T1000 (cell line): ENCODE data around the gene AP2S1.
"Not testable (repeated sequence)": the region's sequence is repeated elsewhere in the genome, so short reads cannot be mapped to it uniquely, and the experiment has no call there.

Experiments used
- DNase-seq: peaks from one replicate; lab custom pipeline; 2025; ENCODE audit warnings: mixed read lengths; lab: John Stamatoyannopoulos, UW

Gene AP2S1

DNA sequence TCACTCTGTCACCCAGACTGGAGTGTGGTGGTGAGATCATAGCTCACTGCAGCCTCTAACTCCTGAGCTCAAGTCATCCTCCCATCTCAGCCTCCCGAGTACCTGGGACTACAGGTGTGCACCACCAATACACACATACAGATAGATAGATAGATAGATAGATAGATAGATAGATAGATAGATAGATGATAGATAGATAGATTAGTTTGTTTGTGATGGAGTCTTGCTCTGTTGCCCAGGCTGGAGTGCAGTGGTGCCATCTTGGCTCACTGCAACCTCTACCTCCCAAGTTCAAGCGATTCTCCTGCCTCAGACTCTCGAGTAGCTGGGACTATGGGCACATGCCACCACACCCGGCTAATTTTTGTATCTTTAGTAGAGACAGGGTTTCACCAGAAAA is 46.2 kb downstream of the AP2S1 start:
- not testable (repeated sequence) for DNase-seq

GRCh38 chr19:46803555-46803954 is 47.1 kb downstream of the AP2S1 start:
- no peak for DNase-seq

- no peak for DNase-seq
Measured at GRCh38 chr19:46802152-46802551, 48.5 kb downstream of the AP2S1 start.

DNA sequence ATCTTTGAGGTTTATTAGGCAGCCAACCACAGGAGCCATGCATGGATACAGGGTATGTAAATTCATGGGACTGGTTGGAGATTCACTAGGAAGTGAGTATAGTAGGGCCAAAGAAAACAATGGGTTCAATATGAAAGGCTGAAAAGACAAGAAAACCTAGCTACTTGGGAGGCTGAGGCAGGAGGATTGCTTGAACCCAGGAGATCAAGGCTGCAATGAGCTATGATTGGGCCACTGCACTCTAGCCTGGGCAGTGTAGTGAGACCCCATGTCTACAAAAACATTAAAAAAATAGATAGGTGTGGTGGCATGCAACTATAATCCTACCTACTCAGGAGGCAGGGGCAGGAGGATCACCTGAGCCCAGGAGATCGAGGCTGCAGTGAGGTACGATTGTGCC is 51.9 kb downstream of the AP2S1 start:
- no peak for DNase-seq

DNA sequence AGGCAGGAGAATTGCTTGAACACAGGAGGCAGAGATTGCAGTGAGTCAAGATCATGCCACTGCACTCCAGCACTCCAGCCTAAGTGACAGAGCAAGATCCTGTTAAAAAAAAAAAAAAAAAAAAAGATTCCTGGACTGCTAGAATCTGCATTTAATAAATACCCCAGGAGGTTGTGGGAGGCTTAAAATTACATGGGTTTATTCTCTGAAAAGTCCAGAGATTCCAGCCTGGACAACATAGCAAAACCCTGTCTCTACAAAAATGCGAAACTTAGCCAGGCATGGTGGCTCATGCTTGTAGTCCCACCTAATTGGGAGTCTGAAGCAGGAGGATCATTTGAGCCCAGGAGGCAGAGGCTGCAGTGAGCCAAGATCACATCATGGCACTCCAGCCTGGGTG is 52.8 kb downstream of the AP2S1 start:
- no peak for DNase-seq

- DNase-seq = no peak
Measured at GRCh38 chr19:46791944-46792343, 58.7 kb downstream of the AP2S1 start.

GRCh38 chr19:46789371-46789770 is 61.3 kb downstream of the AP2S1 start:
- no peak for DNase-seq

GRCh38 chr19:46788968-46789338 is 61.7 kb downstream of the AP2S1 start:
- DNase-seq = no peak

DNA sequence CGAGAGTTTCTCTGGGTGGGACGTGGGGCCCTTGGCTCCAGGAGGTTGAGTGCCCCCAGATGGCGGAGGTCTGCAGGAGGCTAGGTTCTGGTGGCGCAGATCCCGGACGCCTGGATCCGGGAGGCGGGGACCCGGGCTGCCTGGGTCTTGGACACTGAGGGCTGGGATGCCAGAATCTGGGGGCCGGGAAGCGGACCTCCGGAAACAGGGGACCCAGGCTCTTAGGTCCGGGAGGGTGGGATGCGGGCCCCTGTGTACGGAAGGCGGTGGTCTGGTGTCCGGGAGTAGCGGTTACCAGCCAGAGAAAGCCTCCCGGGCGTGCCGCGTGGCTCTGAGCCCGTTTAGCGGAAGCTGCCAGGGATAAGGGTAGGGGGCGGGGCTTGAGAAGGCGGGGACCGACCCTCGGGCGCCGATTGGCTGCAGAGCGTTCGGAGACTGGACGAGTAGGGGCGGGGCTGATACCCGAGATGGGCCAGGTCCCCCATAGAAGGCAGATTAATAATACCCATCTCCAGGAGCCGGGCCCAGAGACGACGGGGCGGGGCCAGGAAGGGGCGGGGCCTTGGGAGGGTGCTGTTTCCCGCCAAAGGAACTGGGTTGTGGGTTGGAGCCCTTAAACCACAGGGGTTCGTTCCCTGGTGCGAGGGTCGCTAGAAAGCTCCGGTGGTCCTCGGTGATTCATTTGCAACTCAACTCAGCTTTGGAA is 62.2 kb downstream of the AP2S1 start, which contains the start of gene SLC1A5:
SLC1A5 (minus strand) TSS at position 333 of the 706 bp plus-strand sequence. CDS start 629 bp downstream, outside the sequence.
- peak; percentile 96 for DNase-seq
